Liver (tissue), 3 donors: ENCODE measurements around the gene PRDM8.
A peak's percentile ranks its signal among the peaks of the same experiment; 100 is the strongest.

Experiments used
- FOXA1 ChIP-seq: IDR thresholded peaks from 2 replicates; pipeline ENCODE4 v1.6.1; 2016; ENCODE audit warnings: antibody characterized with exemption
- GABPA ChIP-seq, 2 donors: IDR thresholded peaks in 1 of 2; conservative IDR thresholded peaks in 1 of 2; 2 replicates each; pipeline ENCODE4 v1.6.1; 2016; ENCODE audit warnings: antibody characterized with exemption in 2 of 2, mild to moderate bottlenecking in 1 of 2, moderate library complexity in 1 of 2
- JUND ChIP-seq, 2 donors: IDR thresholded peaks; 2 replicates each; pipeline ENCODE4 v1.6.1; 2016; ENCODE audit warnings: antibody characterized with exemption in 2 of 2
- RAD21 ChIP-seq, 2 donors: IDR thresholded peaks; 2 replicates each; pipeline ENCODE4 v1.6.1; 2016; ENCODE audit warnings: antibody characterized with exemption in 2 of 2, mild to moderate bottlenecking in 2 of 2
- SP1 ChIP-seq: IDR thresholded peaks from 2 replicates; pipeline ENCODE4 v1.6.1; 2018; ENCODE audit warnings: antibody characterized with exemption, mild to moderate bottlenecking
- TAF1 ChIP-seq: conservative IDR thresholded peaks from 2 replicates; pipeline ENCODE4 v1.6.1; 2016; ENCODE audit warnings: antibody characterized with exemption, mild to moderate bottlenecking
- YY1 ChIP-seq: IDR thresholded peaks from 2 replicates; pipeline ENCODE4 v1.6.1; 2016; ENCODE audit warnings: antibody characterized with exemption, mild to moderate bottlenecking
- TF ChIP-seq, protein P1 (sequence below): fragments of 150-350 bp; IDR thresholded peaks from 2 replicates; pipeline ENCODE4 v1.5.1; 2017; ENCODE audit warnings: improper control_type of control experiment, low read depth, low read length; ENCODE audit not compliant: missing input control
- TF ChIP-seq, protein P2 (sequence below): IDR thresholded peaks from 2 replicates; pipeline ENCODE4 v1.6.1; 2016; ENCODE audit warnings: antibody characterized with exemption, mild to moderate bottlenecking
- TF ChIP-seq, protein P3 (sequence below): IDR thresholded peaks from 2 replicates; pipeline ENCODE4 v1.6.1; 2016; ENCODE audit warnings: antibody characterized with exemption
- TF ChIP-seq, protein P4 (sequence below): IDR thresholded peaks from 2 replicates; pipeline ENCODE4 v1.6.1; 2016; ENCODE audit warnings: antibody characterized with exemption
- TF ChIP-seq, protein P5 (sequence below): IDR thresholded peaks from 2 replicates; pipeline ENCODE4 v1.6.1; 2016; ENCODE audit warnings: antibody characterized with exemption
- donor health status: healthy.
- donor health status: healthy.

DNA sequence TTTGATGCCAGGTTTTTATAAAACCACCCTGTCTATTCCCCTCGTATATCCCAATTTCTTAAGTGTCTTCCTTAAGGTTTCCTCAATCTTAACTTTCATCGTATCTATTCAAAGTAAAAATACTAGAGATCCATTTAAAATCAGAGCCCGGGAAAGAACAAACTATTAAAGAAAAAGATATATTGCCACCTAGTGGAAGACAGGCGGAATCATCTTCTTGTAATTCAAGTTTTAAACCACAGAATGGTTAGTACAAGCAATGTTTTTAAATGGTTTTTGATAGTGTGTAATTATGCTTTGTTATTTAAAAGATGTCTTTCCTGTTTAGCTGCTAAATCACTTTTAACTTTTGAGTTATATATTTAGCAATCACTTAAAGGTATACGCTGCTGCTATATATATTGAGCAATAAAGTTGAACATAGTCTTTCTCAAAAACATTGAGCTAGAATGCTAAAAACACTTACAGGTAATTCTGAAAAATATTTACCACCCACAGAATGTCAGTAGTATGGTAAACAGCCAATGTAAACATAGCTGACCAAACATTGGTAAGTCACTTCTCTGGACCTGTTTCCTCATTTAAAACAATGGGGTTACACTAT is 18.2 kb downstream of the PRDM8 start:
- TF ChIP-seq, protein P1, sequence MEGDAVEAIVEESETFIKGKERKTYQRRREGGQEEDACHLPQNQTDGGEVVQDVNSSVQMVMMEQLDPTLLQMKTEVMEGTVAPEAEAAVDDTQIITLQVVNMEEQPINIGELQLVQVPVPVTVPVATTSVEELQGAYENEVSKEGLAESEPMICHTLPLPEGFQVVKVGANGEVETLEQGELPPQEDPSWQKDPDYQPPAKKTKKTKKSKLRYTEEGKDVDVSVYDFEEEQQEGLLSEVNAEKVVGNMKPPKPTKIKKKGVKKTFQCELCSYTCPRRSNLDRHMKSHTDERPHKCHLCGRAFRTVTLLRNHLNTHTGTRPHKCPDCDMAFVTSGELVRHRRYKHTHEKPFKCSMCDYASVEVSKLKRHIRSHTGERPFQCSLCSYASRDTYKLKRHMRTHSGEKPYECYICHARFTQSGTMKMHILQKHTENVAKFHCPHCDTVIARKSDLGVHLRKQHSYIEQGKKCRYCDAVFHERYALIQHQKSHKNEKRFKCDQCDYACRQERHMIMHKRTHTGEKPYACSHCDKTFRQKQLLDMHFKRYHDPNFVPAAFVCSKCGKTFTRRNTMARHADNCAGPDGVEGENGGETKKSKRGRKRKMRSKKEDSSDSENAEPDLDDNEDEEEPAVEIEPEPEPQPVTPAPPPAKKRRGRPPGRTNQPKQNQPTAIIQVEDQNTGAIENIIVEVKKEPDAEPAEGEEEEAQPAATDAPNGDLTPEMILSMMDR: peak; percentile 70
- TF ChIP-seq JUND (IDR thresholded peaks at IDR 0.05): no peak
- TF ChIP-seq RAD21 (IDR thresholded peaks at IDR 0.05): peak; percentile 77 to 80
- TF ChIP-seq TAF1: no peak
- TF ChIP-seq, protein P2, sequence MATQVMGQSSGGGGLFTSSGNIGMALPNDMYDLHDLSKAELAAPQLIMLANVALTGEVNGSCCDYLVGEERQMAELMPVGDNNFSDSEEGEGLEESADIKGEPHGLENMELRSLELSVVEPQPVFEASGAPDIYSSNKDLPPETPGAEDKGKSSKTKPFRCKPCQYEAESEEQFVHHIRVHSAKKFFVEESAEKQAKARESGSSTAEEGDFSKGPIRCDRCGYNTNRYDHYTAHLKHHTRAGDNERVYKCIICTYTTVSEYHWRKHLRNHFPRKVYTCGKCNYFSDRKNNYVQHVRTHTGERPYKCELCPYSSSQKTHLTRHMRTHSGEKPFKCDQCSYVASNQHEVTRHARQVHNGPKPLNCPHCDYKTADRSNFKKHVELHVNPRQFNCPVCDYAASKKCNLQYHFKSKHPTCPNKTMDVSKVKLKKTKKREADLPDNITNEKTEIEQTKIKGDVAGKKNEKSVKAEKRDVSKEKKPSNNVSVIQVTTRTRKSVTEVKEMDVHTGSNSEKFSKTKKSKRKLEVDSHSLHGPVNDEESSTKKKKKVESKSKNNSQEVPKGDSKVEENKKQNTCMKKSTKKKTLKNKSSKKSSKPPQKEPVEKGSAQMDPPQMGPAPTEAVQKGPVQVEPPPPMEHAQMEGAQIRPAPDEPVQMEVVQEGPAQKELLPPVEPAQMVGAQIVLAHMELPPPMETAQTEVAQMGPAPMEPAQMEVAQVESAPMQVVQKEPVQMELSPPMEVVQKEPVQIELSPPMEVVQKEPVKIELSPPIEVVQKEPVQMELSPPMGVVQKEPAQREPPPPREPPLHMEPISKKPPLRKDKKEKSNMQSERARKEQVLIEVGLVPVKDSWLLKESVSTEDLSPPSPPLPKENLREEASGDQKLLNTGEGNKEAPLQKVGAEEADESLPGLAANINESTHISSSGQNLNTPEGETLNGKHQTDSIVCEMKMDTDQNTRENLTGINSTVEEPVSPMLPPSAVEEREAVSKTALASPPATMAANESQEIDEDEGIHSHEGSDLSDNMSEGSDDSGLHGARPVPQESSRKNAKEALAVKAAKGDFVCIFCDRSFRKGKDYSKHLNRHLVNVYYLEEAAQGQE: no peak
- no peak for TF ChIP-seq SP1
- TF ChIP-seq, protein P3, sequence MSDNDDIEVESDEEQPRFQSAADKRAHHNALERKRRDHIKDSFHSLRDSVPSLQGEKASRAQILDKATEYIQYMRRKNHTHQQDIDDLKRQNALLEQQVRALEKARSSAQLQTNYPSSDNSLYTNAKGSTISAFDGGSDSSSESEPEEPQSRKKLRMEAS: no peak
- no peak for TF ChIP-seq GABPA (IDR thresholded peaks at IDR 0.05 in 1 of 2, conservative IDR thresholded peaks at IDR 0.05 in 1 of 2)
- TF ChIP-seq YY1: no peak
- TF ChIP-seq, protein P4, sequence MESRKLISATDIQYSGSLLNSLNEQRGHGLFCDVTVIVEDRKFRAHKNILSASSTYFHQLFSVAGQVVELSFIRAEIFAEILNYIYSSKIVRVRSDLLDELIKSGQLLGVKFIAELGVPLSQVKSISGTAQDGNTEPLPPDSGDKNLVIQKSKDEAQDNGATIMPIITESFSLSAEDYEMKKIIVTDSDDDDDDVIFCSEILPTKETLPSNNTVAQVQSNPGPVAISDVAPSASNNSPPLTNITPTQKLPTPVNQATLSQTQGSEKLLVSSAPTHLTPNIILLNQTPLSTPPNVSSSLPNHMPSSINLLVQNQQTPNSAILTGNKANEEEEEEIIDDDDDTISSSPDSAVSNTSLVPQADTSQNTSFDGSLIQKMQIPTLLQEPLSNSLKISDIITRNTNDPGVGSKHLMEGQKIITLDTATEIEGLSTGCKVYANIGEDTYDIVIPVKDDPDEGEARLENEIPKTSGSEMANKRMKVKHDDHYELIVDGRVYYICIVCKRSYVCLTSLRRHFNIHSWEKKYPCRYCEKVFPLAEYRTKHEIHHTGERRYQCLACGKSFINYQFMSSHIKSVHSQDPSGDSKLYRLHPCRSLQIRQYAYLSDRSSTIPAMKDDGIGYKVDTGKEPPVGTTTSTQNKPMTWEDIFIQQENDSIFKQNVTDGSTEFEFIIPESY: no peak
- TF ChIP-seq, protein P5, sequence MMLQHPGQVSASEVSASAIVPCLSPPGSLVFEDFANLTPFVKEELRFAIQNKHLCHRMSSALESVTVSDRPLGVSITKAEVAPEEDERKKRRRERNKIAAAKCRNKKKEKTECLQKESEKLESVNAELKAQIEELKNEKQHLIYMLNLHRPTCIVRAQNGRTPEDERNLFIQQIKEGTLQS: no peak
- TF ChIP-seq FOXA1: no peak
